COLO668 (cell line): ENCODE results near the gene SHISA2.
"Not testable (repeated sequence)": the region's sequence is repeated elsewhere in the genome, so short reads cannot be mapped to it uniquely, and the experiment has no call there.

Experiments
- DNase-seq: peaks from one replicate; lab custom pipeline; 2025; ENCODE audit not compliant: unreplicated experiment; lab: John Stamatoyannopoulos, UW

SHISA2 gene

DNA sequence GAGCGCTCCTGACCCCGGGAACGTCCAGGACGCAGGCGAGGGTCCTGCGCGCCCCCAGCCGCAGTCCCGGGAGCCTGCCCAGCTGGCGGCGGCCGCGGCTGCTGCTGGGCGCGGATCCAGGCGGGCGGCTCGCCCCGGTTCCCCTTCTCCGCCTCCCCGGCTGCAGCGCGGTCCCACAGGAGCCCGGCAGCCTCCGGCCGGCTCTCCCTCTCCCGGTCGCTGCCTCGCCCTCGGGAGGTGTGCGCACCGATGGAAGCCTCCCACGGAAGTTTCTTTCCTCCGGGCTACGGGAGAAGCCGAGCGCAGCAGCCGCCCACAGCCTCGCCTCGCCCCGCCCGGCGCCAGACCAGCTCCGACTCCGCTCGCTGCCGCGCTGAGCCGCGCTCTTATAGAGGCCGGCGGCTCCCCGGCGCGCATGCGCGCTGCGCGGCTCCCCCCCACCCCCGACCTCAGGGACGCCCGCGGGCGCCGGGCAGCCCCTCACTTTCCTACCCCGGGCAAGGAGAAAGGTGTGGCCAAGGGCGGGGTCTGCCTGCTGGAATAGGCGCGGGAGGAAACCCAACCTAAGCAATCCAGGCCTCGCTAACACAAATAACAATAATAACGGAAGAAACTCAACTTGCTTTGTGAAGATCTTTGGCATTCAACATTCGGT is at the start of gene SHISA2:
Gene SHISA2 (minus strand): TSS at position 360 of the 655 bp plus-strand sequence. CDS start 1,041 bp downstream, outside the sequence.
- peak; percentile 88 for DNase-seq

DNA sequence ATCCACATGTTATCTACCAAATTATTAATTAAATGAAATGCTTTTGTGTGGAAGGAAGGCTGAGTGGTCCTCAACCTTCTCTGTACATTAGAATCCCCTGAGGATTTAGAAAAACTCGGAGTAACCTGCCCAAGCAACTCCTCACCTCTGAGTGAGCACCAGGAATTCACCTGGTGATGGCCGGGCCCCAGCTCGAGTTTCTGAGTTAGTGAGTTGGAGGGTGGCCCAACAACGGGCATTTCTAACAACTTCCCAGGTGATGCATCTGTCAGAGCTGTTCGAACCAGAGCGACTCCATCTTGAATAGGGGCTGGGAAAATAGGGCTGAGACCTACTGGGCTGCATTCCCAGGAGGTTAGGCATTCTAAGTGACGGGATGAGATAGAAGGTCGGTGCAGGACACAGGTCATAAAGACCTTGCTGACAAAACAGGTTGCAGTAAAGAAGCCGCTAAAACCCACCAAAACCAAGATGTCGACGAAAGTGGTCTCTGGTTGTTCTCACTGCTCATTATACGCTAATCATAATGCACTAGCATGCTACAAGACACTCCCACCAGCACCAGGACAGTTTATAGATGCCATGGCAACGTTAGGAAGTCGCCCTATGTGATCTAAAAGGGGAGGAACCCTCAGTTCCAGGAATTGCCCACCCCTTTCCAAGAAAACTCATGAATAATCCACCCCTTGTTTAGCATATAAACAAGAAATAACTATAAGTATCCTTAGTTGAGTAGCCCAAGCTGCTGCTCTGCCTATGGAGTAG is 44.2 kb upstream of the SHISA2 start:
- DNase-seq: no peak

- DNase-seq: no peak
Observed at GRCh38 chr13:26095338-26095737, 43.5 kb upstream of the SHISA2 start.

DNA sequence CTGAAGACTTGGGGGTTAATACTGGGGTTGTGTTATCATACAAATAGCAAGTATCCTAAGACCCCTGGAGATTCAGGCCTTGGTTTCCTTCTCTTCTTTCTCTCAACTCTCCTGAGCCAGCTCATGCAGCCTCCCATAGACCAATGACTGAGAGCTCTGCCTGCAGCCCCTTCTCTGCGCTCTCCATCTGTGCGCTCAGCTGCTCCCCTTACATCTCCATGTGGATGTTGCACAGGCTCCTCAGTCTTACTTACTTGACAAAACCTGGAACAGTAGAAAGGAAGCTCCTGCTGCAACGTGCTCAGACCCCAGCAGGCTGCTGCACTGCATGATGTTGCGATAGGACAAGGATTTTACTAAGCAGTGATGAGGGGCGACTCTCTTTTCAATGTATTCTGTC is 25.0 kb upstream of the SHISA2 start:
- not testable (repeated sequence) for DNase-seq

GRCh38 chr13:26075498-26075897 is 23.7 kb upstream of the SHISA2 start:
- peak; percentile 34 for DNase-seq

GRCh38 chr13:26074706-26075105 is 22.9 kb upstream of the SHISA2 start:
- DNase-seq: no peak

DNA sequence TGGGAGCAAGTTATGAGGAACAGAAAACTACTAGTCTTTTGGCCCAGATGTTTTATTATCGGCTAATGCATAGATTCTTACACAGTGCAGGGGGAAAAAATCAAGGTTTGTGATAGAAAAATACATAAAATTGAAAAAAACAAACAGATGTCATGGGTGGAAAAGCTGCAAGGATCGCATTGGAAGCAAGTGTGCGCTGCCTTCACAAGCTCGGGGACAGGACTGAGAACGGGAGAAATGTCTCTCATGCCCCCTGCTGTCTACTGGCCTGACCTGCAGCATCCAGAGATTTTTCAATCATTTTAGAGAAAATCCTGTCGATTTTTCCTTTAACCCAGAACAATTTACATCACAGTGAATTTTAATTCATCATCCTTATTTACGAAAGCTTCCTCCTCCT is 20.5 kb upstream of the SHISA2 start:
- not testable (repeated sequence) for DNase-seq

- no peak for DNase-seq
Observed at GRCh38 chr13:26071691-26072090, 19.9 kb upstream of the SHISA2 start.

GRCh38 chr13:26069642-26070041 is 17.8 kb upstream of the SHISA2 start:
- DNase-seq: not testable (repeated sequence)

- DNase-seq: not testable (repeated sequence)
Observed at GRCh38 chr13:26068372-26068771, 16.6 kb upstream of the SHISA2 start.

GRCh38 chr13:26067601-26068000 is 15.8 kb upstream of the SHISA2 start:
- no peak for DNase-seq

DNA sequence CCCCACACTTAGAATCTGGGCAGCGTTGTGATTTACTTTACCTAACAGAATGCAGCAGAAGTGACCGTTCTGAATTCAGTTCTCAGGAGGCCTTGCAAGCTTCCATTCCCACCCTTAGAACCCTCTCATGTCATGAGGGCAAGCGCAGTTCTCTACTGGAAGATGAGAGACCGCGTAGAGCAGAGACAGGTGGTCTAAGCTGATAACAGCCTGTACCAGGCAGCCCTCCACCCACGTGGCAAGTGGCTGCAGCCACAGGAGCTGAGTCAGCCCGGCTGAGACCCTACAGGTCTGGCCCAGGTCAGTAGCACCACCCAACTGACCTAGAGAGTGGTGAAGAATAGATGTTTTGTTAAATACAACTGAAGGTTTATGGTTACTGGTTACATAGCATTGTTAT is 14.7 kb upstream of the SHISA2 start:
- not testable (repeated sequence) for DNase-seq

DNA sequence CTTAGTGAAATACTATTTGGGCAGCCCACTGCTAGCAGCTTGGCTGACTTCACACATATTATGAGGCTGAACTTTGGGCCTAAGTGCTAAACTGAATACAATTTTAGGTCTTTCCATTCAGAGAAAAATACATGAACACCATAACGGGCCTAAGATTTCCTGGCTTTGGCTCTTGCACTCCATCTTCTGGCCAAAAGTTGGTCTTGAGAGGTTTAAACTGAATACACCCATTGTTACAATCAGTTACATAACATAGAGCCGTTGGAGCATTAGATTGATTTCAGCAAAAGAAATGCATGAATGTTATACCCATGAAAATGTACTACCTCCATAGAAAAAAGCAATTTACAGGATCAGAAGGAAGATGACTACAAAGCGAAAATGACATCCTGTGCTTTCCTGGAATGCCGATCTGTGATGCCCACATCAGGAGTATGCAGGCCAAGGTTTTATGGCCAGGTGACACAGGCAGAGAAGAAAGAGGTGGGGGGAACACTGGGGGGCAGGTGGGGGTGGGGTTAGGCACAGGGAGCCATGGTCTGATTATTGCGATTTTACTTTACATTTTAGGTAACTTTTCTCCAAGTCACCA is 11.1 kb upstream of the SHISA2 start:
- peak; percentile 69 for DNase-seq

DNA sequence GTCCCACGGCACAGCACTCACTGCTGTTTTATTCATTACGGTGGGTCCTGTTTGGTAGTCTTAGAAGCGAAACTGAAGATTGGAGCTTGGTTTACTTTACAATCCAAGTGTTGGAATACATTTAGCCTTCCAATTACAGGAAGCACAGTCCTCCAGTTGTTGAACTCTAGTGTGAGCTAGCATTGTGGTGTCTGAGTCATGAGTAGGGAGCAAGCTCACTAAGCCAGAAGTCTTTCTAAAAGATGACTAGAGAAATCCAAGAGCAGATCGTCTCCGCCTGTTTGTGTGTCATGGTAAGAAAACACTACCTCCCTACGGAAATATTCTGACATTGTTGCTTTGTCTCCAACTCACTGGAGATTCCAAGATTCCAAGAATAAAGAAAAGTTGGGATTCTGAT is 10.1 kb upstream of the SHISA2 start:
- no peak for DNase-seq

GRCh38 chr13:26061256-26061655 is 9.4 kb upstream of the SHISA2 start:
- DNase-seq: no peak

DNA sequence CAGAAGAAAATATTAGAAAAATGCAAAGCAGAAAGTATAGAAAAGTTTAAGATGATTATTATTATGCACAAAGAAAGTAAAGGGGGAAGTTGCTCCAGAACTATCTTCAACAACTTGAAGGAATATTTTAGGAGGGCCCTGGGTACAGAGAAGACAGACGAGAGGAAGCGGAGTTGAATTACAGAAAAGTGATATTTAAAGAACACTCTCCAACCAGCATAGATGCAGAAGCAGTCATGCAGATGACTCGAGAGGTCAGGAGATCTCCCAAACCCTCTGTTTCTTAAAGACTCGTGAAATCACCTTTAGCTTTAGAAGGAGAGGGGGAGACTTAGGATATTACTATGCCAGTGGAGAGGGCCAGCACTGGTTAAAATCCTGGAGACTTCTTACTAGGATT is 8.5 kb upstream of the SHISA2 start:
- no peak for DNase-seq

DNA sequence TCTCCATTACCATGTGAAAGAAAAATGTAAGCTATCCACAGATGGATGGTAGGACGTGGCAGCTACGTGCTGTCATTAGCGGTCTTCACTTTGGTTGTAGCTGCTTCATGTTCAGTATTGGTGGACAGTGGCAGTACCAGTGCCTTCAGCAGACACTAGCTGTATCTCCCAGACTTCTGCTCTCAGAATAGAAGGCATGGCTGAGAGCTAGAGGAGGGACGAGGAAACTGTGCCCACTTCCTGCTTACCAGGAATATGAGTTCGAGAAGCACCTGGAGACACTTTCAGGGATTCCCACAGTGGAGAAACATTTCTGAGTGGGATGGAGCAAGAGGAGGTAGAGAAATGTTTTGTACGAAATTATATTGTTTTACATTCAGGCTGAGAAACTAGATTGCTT is 6.9 kb upstream of the SHISA2 start:
- no peak for DNase-seq

DNA sequence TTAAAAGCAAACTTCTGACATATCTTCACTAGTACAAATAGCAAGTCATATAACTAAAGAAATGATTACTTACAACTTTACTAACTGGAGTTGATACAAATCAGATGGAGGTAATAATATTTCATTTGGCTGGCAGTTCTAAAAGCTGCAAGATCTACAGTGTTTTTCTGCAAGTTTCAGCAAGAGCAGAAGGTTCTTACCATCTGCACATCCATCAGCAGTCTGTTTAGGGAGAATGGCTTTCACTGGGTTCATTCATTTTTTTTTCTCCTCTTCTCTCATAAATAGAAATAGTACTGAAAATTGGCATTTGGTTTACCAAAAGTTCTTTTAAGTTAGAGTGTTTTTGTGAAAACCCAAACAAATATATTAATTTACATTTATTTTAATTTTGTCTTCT is 3.1 kb upstream of the SHISA2 start:
- no peak for DNase-seq

- no peak for DNase-seq
Observed at GRCh38 chr13:26053418-26053980, 1.7 kb upstream of the SHISA2 start.

- no peak for DNase-seq
Observed at GRCh38 chr13:26052337-26052736, 521 bp upstream of the SHISA2 start.

- DNase-seq: peak; percentile 79
Observed at GRCh38 chr13:26051231-26051656, 572 bp downstream of the SHISA2 start.
